ENCODE data around the gene MRPS14.
"Not testable (repeated sequence)": the region's sequence is repeated elsewhere in the genome, so short reads cannot be mapped to it uniquely, and the experiment has no call there.

Gene MRPS14

GRCh38 chr1:175023922-175024242 lies 657 bp upstream of the MRPS14 start:
- DNase-seq (ENCODE audit: low read depth): not testable (repeated sequence)

GRCh38 chr1:175019524-175019923 lies 3.7 kb downstream of the MRPS14 start:
- DNase-seq (ENCODE audit: low read depth): no peak

- DNase-seq (ENCODE audit: low read depth): no peak
Observed at GRCh38 chr1:175015243-175015642, 8.0 kb downstream of the MRPS14 start.

- DNase-seq (ENCODE audit: low read depth): no peak
Observed at GRCh38 chr1:175013445-175013844, 9.8 kb downstream of the MRPS14 start.

GRCh38 chr1:175009532-175009931 lies 13.7 kb downstream of the MRPS14 start:
- DNase-seq (ENCODE audit: low read depth): no peak

GRCh38 chr1:175005085-175005783 lies 18.0 kb downstream of the MRPS14 start:
- DNase-seq (ENCODE audit: low read depth): no peak

GRCh38 chr1:175003521-175003920 lies 19.7 kb downstream of the MRPS14 start:
- DNase-seq (ENCODE audit: low read depth): no peak

GRCh38 chr1:175002910-175003517 lies 20.2 kb downstream of the MRPS14 start:
- DNase-seq (ENCODE audit: low read depth): no peak

GRCh38 chr1:175000697-175001187 lies 22.5 kb downstream of the MRPS14 start:
- no peak for DNase-seq (ENCODE audit: low read depth)

GRCh38 chr1:174999936-175000696 lies 23.1 kb downstream of the MRPS14 start, which contains the start of gene CACYBP:
CACYBP (plus strand) TSS chr1:174999947; CDS start chr1:175000181, 234 bp downstream.
- DNase-seq (ENCODE audit: low read depth): peak; percentile 25

GRCh38 chr1:174999216-174999935 lies 23.8 kb downstream of the MRPS14 start:
- DNase-seq (ENCODE audit: low read depth): peak; percentile 96

- DNase-seq (ENCODE audit: low read depth): peak; percentile 23
Observed at GRCh38 chr1:174998569-174999215, 24.5 kb downstream of the MRPS14 start.

GRCh38 chr1:174997041-174997440 lies 26.2 kb downstream of the MRPS14 start:
- no peak for DNase-seq (ENCODE audit: low read depth)

- no peak for DNase-seq (ENCODE audit: low read depth)
Observed at GRCh38 chr1:174996476-174996875, 26.7 kb downstream of the MRPS14 start.

GRCh38 chr1:174995916-174996315 lies 27.3 kb downstream of the MRPS14 start:
- no peak for DNase-seq (ENCODE audit: low read depth)

GRCh38 chr1:174995121-174995520 lies 28.1 kb downstream of the MRPS14 start:
- no peak for DNase-seq (ENCODE audit: low read depth)

GRCh38 chr1:174991473-174991872 lies 31.8 kb downstream of the MRPS14 start:
- DNase-seq (ENCODE audit: low read depth): no peak

- no peak for DNase-seq (ENCODE audit: low read depth)
Observed at GRCh38 chr1:174990382-174990999, 32.7 kb downstream of the MRPS14 start.

GRCh38 chr1:174989536-174990220 lies 33.5 kb downstream of the MRPS14 start:
- no peak for DNase-seq (ENCODE audit: low read depth)

- no peak for DNase-seq (ENCODE audit: low read depth)
Observed at GRCh38 chr1:174988986-174989385, 34.2 kb downstream of the MRPS14 start.

- DNase-seq (ENCODE audit: low read depth): no peak
Observed at GRCh38 chr1:174988539-174988938, 34.7 kb downstream of the MRPS14 start.
